ENCODE data around the gene ARHGAP15. TPM values are rescaled to one million over a fixed set of nuclear protein-coding genes. Genes with fewer than 3 reads are reported as not detected.

The ARHGAP15 gene
- total RNA-seq, 2 experiments from 2014 or later: 71.3 to 72.8 TPM

- no peaks in the 10 kb centered on the region for H3K27me3 Mint-ChIP-seq
- intact Hi-C loops (cut with micrococcal nuclease): no loop called here
- H3K36me3 Mint-ChIP-seq (ENCODE audit: low read depth): peaks cover 23% of the 10 kb centered on the region
- H3K4me3 Mint-ChIP-seq: no peak overlapping the region
- H3K27ac Mint-ChIP-seq: no peak overlapping the region
- CTCF ChIA-PET: interaction anchor here (1.0 to 1.4 kb wide), 2 partner anchors 10 to 327 kb away, joined by 3 read pairs; no protein-coding TSS in a partner anchor
- TF ChIP-seq, protein P1, sequence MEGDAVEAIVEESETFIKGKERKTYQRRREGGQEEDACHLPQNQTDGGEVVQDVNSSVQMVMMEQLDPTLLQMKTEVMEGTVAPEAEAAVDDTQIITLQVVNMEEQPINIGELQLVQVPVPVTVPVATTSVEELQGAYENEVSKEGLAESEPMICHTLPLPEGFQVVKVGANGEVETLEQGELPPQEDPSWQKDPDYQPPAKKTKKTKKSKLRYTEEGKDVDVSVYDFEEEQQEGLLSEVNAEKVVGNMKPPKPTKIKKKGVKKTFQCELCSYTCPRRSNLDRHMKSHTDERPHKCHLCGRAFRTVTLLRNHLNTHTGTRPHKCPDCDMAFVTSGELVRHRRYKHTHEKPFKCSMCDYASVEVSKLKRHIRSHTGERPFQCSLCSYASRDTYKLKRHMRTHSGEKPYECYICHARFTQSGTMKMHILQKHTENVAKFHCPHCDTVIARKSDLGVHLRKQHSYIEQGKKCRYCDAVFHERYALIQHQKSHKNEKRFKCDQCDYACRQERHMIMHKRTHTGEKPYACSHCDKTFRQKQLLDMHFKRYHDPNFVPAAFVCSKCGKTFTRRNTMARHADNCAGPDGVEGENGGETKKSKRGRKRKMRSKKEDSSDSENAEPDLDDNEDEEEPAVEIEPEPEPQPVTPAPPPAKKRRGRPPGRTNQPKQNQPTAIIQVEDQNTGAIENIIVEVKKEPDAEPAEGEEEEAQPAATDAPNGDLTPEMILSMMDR (IDR thresholded peaks at IDR 0.05): no peak
- no peaks in the 10 kb centered on the region for H3K9me3 Mint-ChIP-seq
- POLR2A ChIA-PET: no interaction called here
- ATAC-seq: no peak
- peaks cover 54% of the 10 kb centered on the region for H3K4me1 Mint-ChIP-seq (ENCODE audit: low read depth)
- DNase-seq: no peak
Observed at GRCh38 chr2:143611336-143611735, 482.1 kb downstream of the ARHGAP15 start.

- Mint-ChIP-seq H3K27ac (no peak overlapping the region), H3K4me1 (ENCODE audit: low read depth) (peaks cover 39% of the 10 kb centered on the region), H3K4me3 (no peak overlapping the region), H3K9me3 (peaks cover 1% of the 10 kb centered on the region), H3K27me3 (no peaks in the 10 kb centered on the region), H3K36me3 (ENCODE audit: low read depth) (peaks cover 35% of the 10 kb centered on the region)
- POLR2A ChIA-PET: no interaction called here
- no peak for DNase-seq
- CTCF ChIA-PET: interaction anchor here (0.7 to 1.5 kb wide), 4 partner anchors 9 to 25 kb away, joined by 3 to 4 read pairs (median 3); no protein-coding TSS in a partner anchor
- TF ChIP-seq, protein P1 (IDR thresholded peaks at IDR 0.05): no peak
- no peak for ATAC-seq
- intact Hi-C loops (cut with micrococcal nuclease): no loop called here
Observed at GRCh38 chr2:143615562-143615961, 486.3 kb downstream of the ARHGAP15 start.

DNA sequence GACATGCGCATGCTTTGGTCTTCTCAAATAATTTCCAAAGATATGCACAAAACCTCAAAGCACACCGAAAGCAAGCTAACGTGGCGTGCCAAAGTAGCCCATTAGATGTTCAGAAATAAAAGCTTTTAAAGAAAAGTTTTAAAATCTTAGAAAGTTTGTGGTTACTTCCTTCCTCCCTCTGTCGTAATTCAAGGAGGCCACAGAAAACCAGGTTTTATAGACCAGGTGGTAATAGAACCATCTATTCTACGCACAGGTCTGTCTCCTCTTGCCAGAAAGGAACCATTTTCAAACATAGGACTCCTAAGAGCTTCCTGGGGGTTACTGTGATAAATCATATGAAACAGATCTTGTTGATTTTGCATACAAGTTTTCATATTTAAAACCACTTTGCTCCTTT, 487.2 kb downstream of the ARHGAP15 start:
- Mint-ChIP-seq H3K4me1 (ENCODE audit: low read depth) (peaks cover 34% of the 10 kb centered on the region), H3K9me3 (peaks cover 1% of the 10 kb centered on the region), H3K27me3 (no peaks in the 10 kb centered on the region), H3K36me3 (ENCODE audit: low read depth) (peaks cover 35% of the 10 kb centered on the region), H3K27ac (peak overlapping the region; percentile 30), H3K4me3 (no peak overlapping the region)
- intact Hi-C loops (cut with micrococcal nuclease): no loop called here
- DNase-seq (no peak), ATAC-seq (no peak)
- CTCF ChIA-PET: interaction anchor here (1.4 to 1.5 kb wide), 2 partner anchors 9 to 26 kb away, joined by 3 to 4 read pairs; no protein-coding TSS in a partner anchor
- POLR2A ChIA-PET: no interaction called here
- TF ChIP-seq, protein P1 (IDR thresholded peaks at IDR 0.05): no peak

DNA sequence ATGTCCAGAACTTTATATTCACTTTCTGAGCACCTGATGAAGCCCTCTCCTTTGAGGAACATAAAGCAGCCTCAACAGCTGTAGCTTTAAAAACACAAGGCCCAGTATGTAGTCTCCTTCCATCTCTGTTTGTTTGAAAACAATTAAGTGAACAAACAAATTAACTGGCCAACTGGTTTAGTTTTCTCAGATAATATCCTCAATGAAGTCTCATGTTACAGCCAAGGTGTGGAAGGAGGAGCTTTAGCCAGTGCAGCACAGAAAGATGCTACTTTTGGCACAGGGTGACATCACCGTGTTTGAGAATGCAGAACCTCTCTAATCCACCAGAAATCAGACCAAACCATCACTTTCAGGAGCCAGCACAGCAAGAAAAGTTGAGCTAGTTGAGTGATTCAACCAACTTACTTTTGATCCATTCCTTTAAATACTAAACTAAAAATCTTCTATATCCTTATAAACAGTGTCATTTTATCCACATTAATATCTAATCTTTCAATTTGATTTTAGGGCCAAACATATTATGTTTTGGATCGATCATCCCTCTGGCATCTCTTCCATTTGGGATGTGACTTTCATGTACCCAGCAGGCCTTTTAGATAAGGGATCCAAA, 488.7 kb downstream of the ARHGAP15 start:
- ChIA-PET CTCF (no interaction called here), POLR2A (no interaction called here)
- intact Hi-C loops (cut with micrococcal nuclease): no loop called here
- TF ChIP-seq, protein P1 (IDR thresholded peaks at IDR 0.05): no peak
- DNase-seq (no peak), ATAC-seq (no peak)
- Mint-ChIP-seq H3K4me3 (no peak overlapping the region), H3K9me3 (peaks cover 1% of the 10 kb centered on the region), H3K4me1 (ENCODE audit: low read depth) (peaks cover 27% of the 10 kb centered on the region), H3K27ac (no peak overlapping the region), H3K27me3 (no peaks in the 10 kb centered on the region), H3K36me3 (ENCODE audit: low read depth) (peaks cover 37% of the 10 kb centered on the region)

GRCh38 chr2:143622106-143622505, 492.9 kb downstream of the ARHGAP15 start:
- Mint-ChIP-seq H3K36me3 (ENCODE audit: low read depth) (peaks cover 53% of the 10 kb centered on the region), H3K27ac (no peak overlapping the region), H3K4me3 (no peak overlapping the region), H3K9me3 (peaks cover 6% of the 10 kb centered on the region), H3K4me1 (ENCODE audit: low read depth) (peaks cover 2% of the 10 kb centered on the region), H3K27me3 (no peaks in the 10 kb centered on the region)
- TF ChIP-seq, protein P1 (IDR thresholded peaks at IDR 0.05): no peak
- intact Hi-C loops (cut with micrococcal nuclease): no loop called here
- ChIA-PET CTCF (no interaction called here), POLR2A (no interaction called here)
- no peak for ATAC-seq
- DNase-seq: no peak
